ENCODE results near the gene TMEM191B.
"Not testable (repeated sequence)": the region's sequence is repeated elsewhere in the genome, so short reads cannot be mapped to it uniquely, and the experiment has no call there.

Gene TMEM191B

GRCh38 chr22:18570509-18571246 is 43.1 kb downstream of the TMEM191B start:
- not testable (repeated sequence) for H3K27me3 ChIP-seq (ENCODE audit: insufficient read depth, low read length); H3K4me3 ChIP-seq (ENCODE audit: low read length); H3K4me1 ChIP-seq (ENCODE audit: insufficient read depth, low read length); H3K9me3 ChIP-seq (ENCODE audit: insufficient read depth, low read depth, low read length); H3K36me3 ChIP-seq (ENCODE audit: insufficient read depth, low read depth, low read length); H3K27ac ChIP-seq (ENCODE audit: low read length); H3K9ac ChIP-seq (ENCODE audit: low read depth, low read length)

- H3K4me1 ChIP-seq (ENCODE audit: insufficient read depth, low read length); H3K4me3 ChIP-seq (ENCODE audit: low read length); H3K36me3 ChIP-seq (ENCODE audit: insufficient read depth, low read depth, low read length); H3K27me3 ChIP-seq (ENCODE audit: insufficient read depth, low read length); H3K9me3 ChIP-seq (ENCODE audit: insufficient read depth, low read depth, low read length); H3K9ac ChIP-seq (ENCODE audit: low read depth, low read length); H3K27ac ChIP-seq (ENCODE audit: low read length): not testable (repeated sequence)
Observed at GRCh38 chr22:18573483-18574164, 46.0 kb downstream of the TMEM191B start.

- not testable (repeated sequence) for H3K27ac ChIP-seq (ENCODE audit: low read length); H3K9me3 ChIP-seq (ENCODE audit: insufficient read depth, low read depth, low read length); H3K36me3 ChIP-seq (ENCODE audit: insufficient read depth, low read depth, low read length); H3K4me1 ChIP-seq (ENCODE audit: insufficient read depth, low read length); H3K4me3 ChIP-seq (ENCODE audit: low read length); H3K27me3 ChIP-seq (ENCODE audit: insufficient read depth, low read length); H3K9ac ChIP-seq (ENCODE audit: low read depth, low read length)
Observed at GRCh38 chr22:18574555-18574954, 47.0 kb downstream of the TMEM191B start.

DNA sequence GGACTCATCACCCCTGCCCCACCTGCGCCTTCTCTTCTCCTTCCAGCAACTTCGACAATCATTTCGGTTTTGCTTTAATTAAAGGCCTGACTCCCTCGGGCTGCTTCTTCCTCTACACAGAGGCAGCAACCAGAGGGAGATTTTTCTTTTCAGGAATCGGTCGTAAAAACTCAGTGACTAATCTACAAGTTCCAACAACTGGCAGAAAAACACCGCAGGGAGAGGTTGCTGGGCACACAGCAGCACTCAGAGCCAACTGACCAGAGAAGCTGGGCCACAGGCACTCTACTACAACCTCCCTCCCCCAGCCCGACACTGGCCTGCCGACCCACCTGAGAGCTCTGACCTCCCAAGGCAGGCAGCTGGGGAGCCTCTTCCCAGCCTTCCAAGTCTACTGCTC is 48.1 kb downstream of the TMEM191B start:
- not testable (repeated sequence) for H3K27ac ChIP-seq (ENCODE audit: low read length); H3K4me1 ChIP-seq (ENCODE audit: insufficient read depth, low read length); H3K9me3 ChIP-seq (ENCODE audit: insufficient read depth, low read depth, low read length); H3K27me3 ChIP-seq (ENCODE audit: insufficient read depth, low read length); H3K9ac ChIP-seq (ENCODE audit: low read depth, low read length); H3K4me3 ChIP-seq (ENCODE audit: low read length); H3K36me3 ChIP-seq (ENCODE audit: insufficient read depth, low read depth, low read length)

DNA sequence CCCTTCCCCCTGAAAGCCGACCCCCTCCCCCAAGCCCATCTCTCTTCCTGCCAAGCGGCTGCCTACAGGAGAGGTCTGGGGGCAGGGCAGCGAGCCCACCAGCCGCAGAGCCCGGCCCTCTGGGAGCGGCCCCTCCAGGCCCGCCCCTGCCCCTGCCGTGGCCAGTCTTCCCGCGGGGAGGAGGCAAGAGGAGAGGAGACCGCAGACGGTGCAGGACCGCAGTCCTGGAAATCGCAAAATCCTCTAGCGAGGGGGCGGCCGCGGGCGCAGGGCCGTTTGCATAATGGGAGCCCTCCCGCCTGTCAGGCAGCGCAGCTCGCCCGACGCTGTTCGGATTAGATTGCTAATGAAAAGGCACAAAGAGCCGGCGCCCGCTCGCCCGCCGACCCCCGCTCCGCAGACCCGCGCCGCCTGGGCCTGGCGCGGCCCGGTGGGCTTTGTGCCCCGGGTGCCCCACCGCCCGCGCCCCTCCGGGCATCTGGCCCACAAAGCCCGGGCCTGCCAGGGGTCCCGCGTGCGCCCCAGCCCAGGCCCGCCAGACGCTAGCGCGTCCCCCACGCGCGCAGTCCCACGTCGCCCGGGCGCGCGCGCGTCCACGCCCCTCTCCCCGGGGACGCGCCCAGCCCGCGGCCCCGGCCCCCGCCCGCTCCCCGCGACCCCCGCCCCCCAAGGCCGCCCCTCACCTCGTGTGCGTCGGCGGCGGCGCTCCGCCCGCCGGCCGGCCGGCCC is 49.7 kb downstream of the TMEM191B start:
- H3K27ac ChIP-seq (ENCODE audit: low read length); H3K4me1 ChIP-seq (ENCODE audit: insufficient read depth, low read length); H3K27me3 ChIP-seq (ENCODE audit: insufficient read depth, low read length); H3K4me3 ChIP-seq (ENCODE audit: low read length); H3K9ac ChIP-seq (ENCODE audit: low read depth, low read length); H3K36me3 ChIP-seq (ENCODE audit: insufficient read depth, low read depth, low read length); H3K9me3 ChIP-seq (ENCODE audit: insufficient read depth, low read depth, low read length): not testable (repeated sequence)

DNA sequence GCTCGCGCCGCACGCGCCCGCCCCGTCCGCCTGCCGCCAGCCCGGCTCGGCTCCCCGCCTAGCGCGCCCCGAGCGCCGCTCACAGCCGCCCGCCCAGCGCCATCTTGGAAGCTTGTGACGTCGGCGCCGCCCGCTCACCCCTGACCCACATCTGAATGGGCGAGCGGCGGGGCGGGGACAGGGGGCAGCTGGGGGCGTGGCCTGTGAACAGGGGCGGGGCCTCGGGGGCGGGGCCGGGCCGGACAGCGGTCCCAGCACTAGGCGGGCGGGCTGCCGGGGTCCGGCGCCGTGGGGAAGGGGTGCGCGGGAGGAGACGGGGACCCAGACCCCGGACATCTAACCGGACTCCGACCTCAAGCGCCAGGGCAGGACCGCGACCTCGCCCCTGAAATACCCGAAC is 50.2 kb downstream of the TMEM191B start:
- not testable (repeated sequence) for H3K4me1 ChIP-seq (ENCODE audit: insufficient read depth, low read length); H3K9ac ChIP-seq (ENCODE audit: low read depth, low read length); H3K27ac ChIP-seq (ENCODE audit: low read length); H3K4me3 ChIP-seq (ENCODE audit: low read length); H3K36me3 ChIP-seq (ENCODE audit: insufficient read depth, low read depth, low read length); H3K27me3 ChIP-seq (ENCODE audit: insufficient read depth, low read length); H3K9me3 ChIP-seq (ENCODE audit: insufficient read depth, low read depth, low read length)
